NCI-H2081 (cell line): Measurements from ENCODE around the gene EFNA3.

Source experiments
- DNase-seq, 2 experiments: peaks; one replicate each; lab custom pipeline; 2025; lab: John Stamatoyannopoulos, UW

EFNA3 gene

GRCh38 chr1:155078469-155079209, at the start of gene EFNA3:
Gene EFNA3, plus strand, starts transcription at chr1:155078837. Its CDS starts 105 bp downstream, at chr1:155078942.
- peak; percentile 59 to 80 for DNase-seq

GRCh38 chr1:155029513-155030242, 49.0 kb upstream of the EFNA3 start:
- DNase-seq, result no peak

GRCh38 chr1:155030243-155030795, 48.3 kb upstream of the EFNA3 start:
- no peak for DNase-seq

GRCh38 chr1:155030899-155031298, 47.7 kb upstream of the EFNA3 start:
- DNase-seq, result no peak

GRCh38 chr1:155032886-155033285, 45.8 kb upstream of the EFNA3 start:
- DNase-seq, result no peak

- DNase-seq, result no peak
Measured at GRCh38 chr1:155033524-155033923, 45.1 kb upstream of the EFNA3 start, which contains the start of the genes DCST1 and DCST2. Gene DCST1, plus strand, starts transcription at chr1:155033824. Its CDS starts 213 bp downstream, at chr1:155034037. Gene DCST2, minus strand, starts transcription at chr1:155033781. Its CDS starts 80 bp downstream, at chr1:155033701.

- DNase-seq, result no peak
Measured at GRCh38 chr1:155034318-155035208, 44.1 kb upstream of the EFNA3 start.

GRCh38 chr1:155035936-155036335, 42.7 kb upstream of the EFNA3 start:
- no peak for DNase-seq

GRCh38 chr1:155037043-155037442, 41.6 kb upstream of the EFNA3 start:
- no peak for DNase-seq

GRCh38 chr1:155037851-155038441, 40.7 kb upstream of the EFNA3 start:
- DNase-seq, result no peak

GRCh38 chr1:155038602-155039307, 39.9 kb upstream of the EFNA3 start:
- DNase-seq, result no peak

- DNase-seq, result no peak
Measured at GRCh38 chr1:155039308-155039669, 39.3 kb upstream of the EFNA3 start.

GRCh38 chr1:155040358-155041093, 38.1 kb upstream of the EFNA3 start:
- no peak for DNase-seq

GRCh38 chr1:155042789-155043188, 35.8 kb upstream of the EFNA3 start:
- no peak for DNase-seq

GRCh38 chr1:155043301-155043702, 35.3 kb upstream of the EFNA3 start:
- no peak for DNase-seq

- DNase-seq, result no peak
Measured at GRCh38 chr1:155043793-155044192, 34.8 kb upstream of the EFNA3 start.

GRCh38 chr1:155044365-155044764, 34.3 kb upstream of the EFNA3 start:
- DNase-seq, result no peak

- DNase-seq, result peak; percentile 22 to 50
Measured at GRCh38 chr1:155044812-155045657, 33.6 kb upstream of the EFNA3 start.
